Skeletal muscle satellite cell (primary cell): ENCODE measurements around the gene GALNT14.

Experiments
- H3K27me3 ChIP-seq: 2 replicates; pipeline ENCODE4 v1.7.0; 2013; ENCODE audit warnings: low read length; ENCODE audit not compliant: control insufficient read depth, insufficient read depth
- H3K36me3 ChIP-seq: 2 replicates; pipeline ENCODE4 v1.7.0; 2013; ENCODE audit warnings: mild to moderate bottlenecking, control low read depth, low read length; ENCODE audit not compliant: insufficient read depth
- H3K4me1 ChIP-seq: 2 replicates; pipeline ENCODE4 v1.7.0; 2013; ENCODE audit warnings: low read length; ENCODE audit not compliant: control insufficient read depth, insufficient read depth
- H3K4me2 ChIP-seq: 2 replicates; pipeline ENCODE4 v1.7.0; 2013; ENCODE audit warnings: mild to moderate bottlenecking, low read length
- H3K4me3 ChIP-seq: 2 replicates; pipeline ENCODE4 v1.7.0; 2013; ENCODE audit warnings: low read length
- H3K9ac ChIP-seq: 2 replicates; pipeline ENCODE4 v1.7.0; 2013; ENCODE audit warnings: mild to moderate bottlenecking, low read depth, low read length, moderate library complexity
- H3K9me3 ChIP-seq: replicated peaks from 2 replicates; pipeline ENCODE4 v1.7.0; 2013; ENCODE audit warnings: mild to moderate bottlenecking, control low read depth, low read length

GALNT14 gene

GRCh38 chr2:31132786-31133185, 5.5 kb downstream of the GALNT14 start:
- no peak overlapping the region for H3K9ac ChIP-seq
- H3K9me3 ChIP-seq: no peaks in the 10 kb centered on the region
- H3K27me3 ChIP-seq: peaks cover 26% of the 10 kb centered on the region
- no peak overlapping the region for H3K4me3 ChIP-seq
- H3K36me3 ChIP-seq: no peaks in the 10 kb centered on the region
- H3K4me2 ChIP-seq: no peak overlapping the region
- peaks cover 3% of the 10 kb centered on the region for H3K4me1 ChIP-seq

DNA sequence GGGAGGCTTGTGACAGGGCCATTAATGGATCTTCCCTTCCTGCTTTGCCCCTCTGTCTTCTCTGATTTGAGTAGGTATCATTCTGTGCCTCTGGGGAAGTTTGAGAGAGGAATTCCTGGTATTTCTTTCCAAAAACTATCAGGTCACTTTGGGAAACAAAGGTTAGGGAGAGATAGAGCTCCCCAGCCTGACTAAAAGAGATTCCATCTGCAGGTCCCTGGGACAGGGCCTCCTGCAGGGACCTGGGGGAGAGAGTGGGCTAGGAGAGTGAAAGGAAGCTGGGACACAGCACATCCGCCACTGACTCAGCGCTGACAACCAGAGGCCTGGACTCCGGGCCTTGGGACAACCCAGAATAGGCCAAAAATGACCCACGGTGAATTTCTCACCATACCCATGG, 6.4 kb downstream of the GALNT14 start:
- no peaks in the 10 kb centered on the region for H3K9me3 ChIP-seq
- no peaks in the 10 kb centered on the region for H3K36me3 ChIP-seq
- no peak overlapping the region for H3K4me3 ChIP-seq
- no peak overlapping the region for H3K9ac ChIP-seq
- no peaks in the 10 kb centered on the region for H3K4me1 ChIP-seq
- H3K4me2 ChIP-seq: no peak overlapping the region
- H3K27me3 ChIP-seq: peaks cover 17% of the 10 kb centered on the region

DNA sequence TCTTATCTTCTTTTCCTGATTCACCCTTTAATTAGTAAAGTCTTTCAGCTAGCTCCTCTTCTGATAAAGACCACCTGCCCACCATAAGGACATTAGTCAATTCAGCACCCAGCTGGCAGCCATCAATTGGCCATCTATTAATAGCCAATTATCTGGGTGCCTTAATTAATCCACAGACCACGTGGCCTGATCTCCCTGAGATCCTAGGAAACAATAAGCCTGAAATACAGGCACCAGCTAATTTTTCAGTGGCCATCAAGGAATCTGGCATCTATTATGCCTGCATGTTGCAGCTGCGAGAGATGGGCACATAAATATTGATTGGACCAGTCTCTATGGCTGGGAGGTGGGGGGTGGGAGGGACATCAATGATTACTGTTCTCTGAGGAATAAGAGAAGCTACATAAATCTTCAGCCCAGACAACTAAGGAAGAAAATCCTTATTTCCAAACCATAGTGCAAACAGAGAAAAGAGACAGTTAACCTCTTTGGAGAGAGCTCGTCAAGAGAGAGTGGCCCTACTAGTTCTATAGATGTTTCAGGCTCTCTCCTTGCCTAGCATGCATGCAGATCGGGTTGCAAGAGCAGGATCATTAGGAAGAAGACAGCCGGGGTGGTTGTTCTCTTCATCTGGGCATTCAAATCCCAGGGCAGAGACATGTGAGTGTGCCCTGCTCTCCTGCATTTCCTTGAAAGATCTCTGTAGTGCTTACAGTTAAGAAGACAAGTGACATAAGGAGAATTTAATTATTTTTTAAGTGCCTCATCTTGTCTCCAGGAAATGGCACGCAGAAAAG, 8.7 kb downstream of the GALNT14 start:
- Histone ChIP-seq H3K36me3 (no peaks in the 10 kb centered on the region), H3K4me2 (no peak overlapping the region), H3K27me3 (no peaks in the 10 kb centered on the region), H3K9me3 (no peaks in the 10 kb centered on the region), H3K9ac (no peak overlapping the region), H3K4me1 (peaks cover 9% of the 10 kb centered on the region), H3K4me3 (no peak overlapping the region)

DNA sequence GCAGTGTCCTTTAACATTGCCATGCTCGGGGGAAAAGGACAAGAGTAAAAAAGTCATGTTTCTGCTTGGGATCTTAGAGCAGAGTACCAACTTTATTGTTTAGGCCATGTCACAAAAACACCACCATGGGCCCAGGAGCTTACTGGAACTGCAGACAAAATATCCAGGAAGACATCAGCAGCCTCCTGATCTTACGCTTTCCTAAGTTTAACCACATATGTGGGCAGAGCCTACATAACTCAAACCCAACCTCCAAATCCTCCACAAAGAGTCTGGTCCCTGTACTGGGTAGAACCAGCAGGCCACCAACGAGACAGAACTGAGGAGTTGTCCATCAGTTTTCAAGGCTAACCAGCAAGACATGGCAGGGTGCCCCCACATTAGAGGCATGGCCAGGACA, 10.3 kb downstream of the GALNT14 start:
- no peaks in the 10 kb centered on the region for H3K36me3 ChIP-seq
- peaks cover 9% of the 10 kb centered on the region for H3K4me1 ChIP-seq
- no peak overlapping the region for H3K9ac ChIP-seq
- no peak overlapping the region for H3K4me3 ChIP-seq
- no peaks in the 10 kb centered on the region for H3K27me3 ChIP-seq
- H3K9me3 ChIP-seq: no peaks in the 10 kb centered on the region
- H3K4me2 ChIP-seq: no peak overlapping the region

DNA sequence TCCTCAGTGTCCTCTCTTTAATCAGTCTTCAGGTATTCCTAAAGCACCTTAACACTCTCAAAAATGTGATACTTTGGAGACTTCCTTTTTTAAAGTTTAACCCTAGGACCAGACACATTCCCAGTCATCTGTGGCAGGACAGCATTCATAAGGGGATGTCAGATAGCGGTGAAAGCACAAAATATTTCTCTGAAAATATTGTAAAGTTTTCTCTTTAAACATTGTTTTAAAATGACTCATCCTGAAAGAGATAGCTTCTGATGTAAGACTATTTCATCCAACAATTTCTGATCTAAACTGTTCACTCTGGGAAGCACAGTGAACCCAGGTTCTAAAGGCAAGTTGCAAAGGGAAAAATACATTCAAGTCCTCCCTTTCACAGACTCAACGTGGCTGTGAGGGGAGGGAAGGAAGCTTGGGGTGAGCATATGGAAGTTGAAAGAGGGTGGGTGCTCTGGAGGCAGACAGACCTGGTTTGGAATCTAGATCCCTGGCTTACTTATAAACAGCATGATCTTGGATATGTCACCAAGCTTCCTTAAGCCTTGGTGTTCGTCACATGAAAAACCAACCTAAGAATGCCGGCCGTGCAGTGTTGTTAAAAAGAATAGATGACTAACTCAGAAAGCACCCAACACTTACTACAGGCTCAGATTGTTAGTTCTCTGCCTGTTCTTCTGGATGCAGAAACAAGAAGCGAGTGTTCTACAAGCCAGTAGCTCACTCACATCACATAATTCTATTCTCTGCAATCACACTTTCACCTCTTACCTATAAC, 12.1 kb downstream of the GALNT14 start:
- H3K9me3 ChIP-seq: no peaks in the 10 kb centered on the region
- peaks cover 9% of the 10 kb centered on the region for H3K4me1 ChIP-seq
- no peaks in the 10 kb centered on the region for H3K27me3 ChIP-seq
- no peak overlapping the region for H3K9ac ChIP-seq
- no peaks in the 10 kb centered on the region for H3K36me3 ChIP-seq
- no peak overlapping the region for H3K4me3 ChIP-seq
- H3K4me2 ChIP-seq: no peak overlapping the region

DNA sequence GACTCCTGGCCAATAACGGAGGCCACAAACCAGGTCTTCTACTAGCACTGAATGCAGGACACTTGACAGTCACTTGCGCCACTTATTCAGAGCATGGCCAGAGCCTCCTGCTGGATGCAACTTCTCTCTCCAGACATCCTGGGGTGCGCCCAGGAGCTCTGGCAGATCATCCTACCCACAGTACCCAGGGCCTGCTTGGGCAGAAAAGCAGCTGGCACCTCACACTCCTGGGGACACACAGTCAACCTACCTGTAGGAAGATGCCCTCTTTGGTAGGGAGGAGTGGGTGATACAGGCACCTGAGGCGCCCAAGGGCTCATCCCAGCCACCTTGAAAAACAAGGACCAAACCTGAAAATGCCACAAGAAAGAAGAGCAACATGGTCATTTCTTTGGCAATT, 13.3 kb downstream of the GALNT14 start:
- Histone ChIP-seq H3K4me1 (peaks cover 9% of the 10 kb centered on the region), H3K9me3 (no peaks in the 10 kb centered on the region), H3K9ac (no peak overlapping the region), H3K4me2 (no peak overlapping the region), H3K4me3 (no peak overlapping the region), H3K36me3 (no peaks in the 10 kb centered on the region), H3K27me3 (no peaks in the 10 kb centered on the region)

- no peak overlapping the region for H3K4me3 ChIP-seq
- no peaks in the 10 kb centered on the region for H3K36me3 ChIP-seq
- H3K27me3 ChIP-seq: no peaks in the 10 kb centered on the region
- H3K9ac ChIP-seq: no peak overlapping the region
- H3K4me2 ChIP-seq: no peak overlapping the region
- H3K4me1 ChIP-seq: peaks cover 9% of the 10 kb centered on the region
- H3K9me3 ChIP-seq: no peaks in the 10 kb centered on the region
Observed at GRCh38 chr2:31122133-31122532, 16.1 kb downstream of the GALNT14 start.

DNA sequence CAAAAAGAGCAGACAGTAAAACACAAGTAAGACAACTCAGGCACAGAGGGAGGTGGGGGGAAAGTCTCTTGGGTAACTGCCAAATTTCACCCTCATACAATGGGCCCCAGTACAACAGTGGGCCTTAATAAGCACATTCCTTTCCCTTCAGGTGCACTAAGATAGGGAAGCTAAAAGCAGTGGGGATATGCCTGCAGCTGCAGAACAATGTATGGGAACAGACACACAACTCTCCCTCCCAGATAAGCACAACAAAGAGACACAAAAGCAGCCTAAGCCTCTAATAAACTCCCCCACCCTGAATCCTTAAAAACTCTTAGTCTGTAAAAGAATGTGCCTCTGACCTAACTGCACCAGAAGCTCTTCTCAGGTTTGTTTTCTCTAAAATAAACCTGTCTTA, 24.5 kb downstream of the GALNT14 start:
- H3K27me3 ChIP-seq: no peaks in the 10 kb centered on the region
- H3K4me1 ChIP-seq: no peaks in the 10 kb centered on the region
- no peaks in the 10 kb centered on the region for H3K9me3 ChIP-seq
- no peaks in the 10 kb centered on the region for H3K36me3 ChIP-seq
- no peak overlapping the region for H3K9ac ChIP-seq
- no peak overlapping the region for H3K4me2 ChIP-seq
- no peak overlapping the region for H3K4me3 ChIP-seq

DNA sequence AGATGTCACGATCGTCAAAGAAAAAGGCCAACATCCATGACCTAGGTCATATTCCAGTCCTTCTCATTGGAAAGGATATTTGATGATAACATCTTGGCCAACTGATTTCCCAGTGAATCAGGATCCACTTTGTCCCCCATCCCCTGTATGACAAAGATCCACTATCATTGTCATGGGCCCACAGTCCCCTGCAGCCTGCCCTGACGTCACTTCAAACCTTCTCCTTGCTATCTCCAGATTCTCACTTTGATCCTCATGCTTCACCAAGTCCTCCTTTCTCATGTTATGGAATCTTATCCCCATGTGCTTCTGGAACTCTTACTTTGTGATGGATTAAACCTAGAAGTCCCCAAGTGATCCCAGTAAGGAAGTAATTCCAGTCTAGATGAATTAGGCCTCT, 25.7 kb downstream of the GALNT14 start:
- H3K36me3 ChIP-seq: no peaks in the 10 kb centered on the region
- H3K4me1 ChIP-seq: no peaks in the 10 kb centered on the region
- H3K9ac ChIP-seq: no peak overlapping the region
- H3K9me3 ChIP-seq: no peaks in the 10 kb centered on the region
- H3K4me3 ChIP-seq: no peak overlapping the region
- H3K27me3 ChIP-seq: no peaks in the 10 kb centered on the region
- H3K4me2 ChIP-seq: no peak overlapping the region

GRCh38 chr2:31110998-31111397, 27.2 kb downstream of the GALNT14 start:
- no peak overlapping the region for H3K4me3 ChIP-seq
- H3K4me1 ChIP-seq: no peaks in the 10 kb centered on the region
- H3K9me3 ChIP-seq: no peaks in the 10 kb centered on the region
- H3K4me2 ChIP-seq: no peak overlapping the region
- no peaks in the 10 kb centered on the region for H3K36me3 ChIP-seq
- H3K27me3 ChIP-seq: no peaks in the 10 kb centered on the region
- H3K9ac ChIP-seq: no peak overlapping the region

- Histone ChIP-seq H3K9me3 (no peaks in the 10 kb centered on the region), H3K9ac (no peak overlapping the region), H3K4me1 (no peaks in the 10 kb centered on the region), H3K4me3 (no peak overlapping the region), H3K27me3 (no peaks in the 10 kb centered on the region), H3K36me3 (no peaks in the 10 kb centered on the region), H3K4me2 (no peak overlapping the region)
Observed at GRCh38 chr2:31110431-31110830, 27.8 kb downstream of the GALNT14 start.
